Measurements from ENCODE around the gene ARHGEF25.
"Not testable (repeated sequence)": the region's sequence is repeated elsewhere in the genome, so short reads cannot be mapped to it uniquely, and the experiment has no call there.

Gene ARHGEF25

GRCh38 chr12:57611108-57611826 lies at the start of gene ARHGEF25:
Gene ARHGEF25, plus strand, starts transcription at chr12:57611435. Its CDS starts 460 bp downstream, at chr12:57611895.
- peak; percentile 31 for DNase-seq

GRCh38 chr12:57563358-57563757 lies 47.9 kb upstream of the ARHGEF25 start:
- DNase-seq: no peak

DNA sequence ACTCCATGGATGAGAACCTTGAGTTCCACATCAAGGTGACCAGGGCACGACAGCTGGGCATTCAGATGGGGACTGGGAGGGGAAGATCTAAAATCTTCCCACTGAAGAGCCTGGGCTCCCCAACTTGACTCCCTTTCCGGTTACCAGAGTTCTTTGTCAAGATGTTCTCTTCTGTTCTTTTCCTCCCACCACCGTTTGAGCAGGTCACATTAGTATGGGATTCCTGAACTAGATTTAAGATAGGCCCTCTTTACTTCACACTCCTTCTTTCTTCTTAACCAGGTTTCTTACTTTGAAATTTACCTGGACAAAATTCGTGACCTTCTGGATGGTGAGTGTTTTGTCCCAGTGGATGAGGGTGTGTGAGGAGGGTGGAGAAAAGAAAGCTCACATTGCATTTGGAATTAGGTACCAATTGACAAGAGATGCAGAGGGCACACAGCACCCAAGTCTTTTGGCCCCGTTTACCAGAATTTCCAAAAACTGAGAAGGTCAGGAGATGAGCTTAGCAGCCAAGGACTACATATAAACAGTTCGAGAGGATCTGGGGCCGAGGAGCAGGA lies 47.0 kb upstream of the ARHGEF25 start:
- no peak for DNase-seq

DNA sequence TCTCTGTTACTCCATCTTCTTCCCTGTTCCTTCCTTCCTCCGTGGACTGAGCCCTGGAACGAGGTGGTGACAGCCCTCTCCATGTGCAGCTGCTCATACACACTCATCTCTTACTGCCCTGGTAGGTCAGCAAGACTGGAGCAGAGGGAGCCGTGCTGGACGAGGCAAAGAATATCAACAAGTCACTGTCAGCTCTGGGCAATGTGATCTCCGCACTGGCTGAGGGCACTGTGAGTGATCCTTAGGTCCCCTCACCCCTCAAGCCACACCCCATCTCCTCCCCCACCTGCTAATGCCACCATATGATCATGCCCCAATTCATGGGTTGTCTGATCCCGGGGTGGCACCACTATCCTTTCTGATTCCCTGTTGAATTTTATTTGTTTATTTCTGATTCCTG lies 42.4 kb upstream of the ARHGEF25 start:
- DNase-seq: no peak

- no peak for DNase-seq
These were observed 41.4 kb upstream of the ARHGEF25 start for GRCh38 chr12:57569858-57570257.

DNA sequence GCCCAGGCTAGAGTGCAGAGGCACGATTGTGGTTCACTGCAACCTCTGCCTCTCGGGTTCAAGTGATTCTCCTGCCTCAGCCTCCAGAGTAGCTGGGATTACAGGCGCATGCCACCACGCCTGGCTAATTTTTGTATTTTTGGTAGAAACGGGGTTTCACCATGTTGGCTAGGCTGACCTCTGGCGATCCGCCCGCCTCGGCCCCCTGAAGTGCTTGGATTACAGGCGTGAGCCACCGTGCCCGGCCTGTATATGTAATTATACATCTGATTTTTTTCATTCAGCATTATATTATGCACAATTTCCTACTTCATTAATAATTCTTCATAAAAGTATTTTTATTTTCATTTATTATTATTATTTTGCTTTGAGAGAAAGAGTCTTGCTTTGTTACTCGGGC lies 40.8 kb upstream of the ARHGEF25 start:
- not testable (repeated sequence) for DNase-seq

DNA sequence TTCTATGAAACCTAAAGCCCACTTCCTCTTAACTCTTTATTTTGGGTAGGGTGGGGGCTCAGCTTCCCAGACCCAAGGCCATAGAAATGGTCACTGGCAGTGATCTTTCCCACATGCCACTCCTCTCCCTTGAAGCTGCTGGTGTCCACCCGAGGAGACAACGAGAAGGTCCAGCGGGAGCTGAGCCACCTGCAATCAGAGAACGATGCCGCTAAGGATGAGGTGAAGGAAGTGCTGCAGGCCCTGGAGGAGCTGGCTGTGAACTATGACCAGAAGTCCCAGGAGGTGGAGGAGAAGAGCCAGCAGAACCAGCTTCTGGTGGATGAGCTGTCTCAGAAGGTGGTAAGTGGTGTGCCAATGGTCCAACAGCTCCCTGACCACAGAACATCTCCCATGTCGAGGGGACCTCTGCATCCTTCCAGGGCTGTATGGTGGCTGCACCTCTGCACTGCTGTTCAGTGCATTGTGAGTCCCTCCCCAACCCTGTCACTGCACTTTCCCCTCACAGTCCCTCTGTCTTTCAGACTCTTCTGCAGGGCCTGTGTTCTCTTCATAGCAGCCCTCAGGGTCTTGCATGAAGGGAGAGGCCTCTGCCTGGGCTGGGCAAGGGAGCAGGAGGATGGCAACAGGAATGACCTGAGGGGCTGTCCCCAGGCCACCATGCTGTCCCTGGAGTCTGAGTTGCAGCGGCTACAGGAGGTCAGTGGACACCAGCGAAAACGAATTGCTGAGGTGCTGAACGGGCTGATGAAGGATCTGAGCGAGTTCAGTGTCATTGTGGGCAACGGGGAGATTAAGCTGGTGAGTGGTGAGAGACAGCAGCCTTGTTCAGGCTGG lies 39.1 kb upstream of the ARHGEF25 start:
- DNase-seq: no peak

DNA sequence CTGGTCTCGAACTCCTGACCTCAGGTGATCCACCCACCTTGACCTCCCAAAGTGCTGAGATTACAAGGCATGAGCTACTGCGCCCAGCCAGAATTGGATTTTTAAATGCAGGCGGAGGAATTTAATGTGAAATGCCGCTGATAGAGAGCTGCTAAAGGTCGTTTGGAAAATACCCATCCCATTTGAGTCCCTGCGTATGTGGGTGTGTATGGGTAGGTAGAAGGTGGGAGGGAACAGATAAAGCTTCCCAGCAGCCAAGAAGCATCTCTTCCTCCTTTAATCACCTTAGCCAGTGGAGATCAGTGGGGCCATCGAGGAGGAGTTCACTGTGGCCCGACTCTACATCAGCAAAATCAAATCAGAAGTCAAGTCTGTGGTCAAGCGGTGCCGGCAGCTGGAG lies 36.4 kb upstream of the ARHGEF25 start:
- DNase-seq: no peak

DNA sequence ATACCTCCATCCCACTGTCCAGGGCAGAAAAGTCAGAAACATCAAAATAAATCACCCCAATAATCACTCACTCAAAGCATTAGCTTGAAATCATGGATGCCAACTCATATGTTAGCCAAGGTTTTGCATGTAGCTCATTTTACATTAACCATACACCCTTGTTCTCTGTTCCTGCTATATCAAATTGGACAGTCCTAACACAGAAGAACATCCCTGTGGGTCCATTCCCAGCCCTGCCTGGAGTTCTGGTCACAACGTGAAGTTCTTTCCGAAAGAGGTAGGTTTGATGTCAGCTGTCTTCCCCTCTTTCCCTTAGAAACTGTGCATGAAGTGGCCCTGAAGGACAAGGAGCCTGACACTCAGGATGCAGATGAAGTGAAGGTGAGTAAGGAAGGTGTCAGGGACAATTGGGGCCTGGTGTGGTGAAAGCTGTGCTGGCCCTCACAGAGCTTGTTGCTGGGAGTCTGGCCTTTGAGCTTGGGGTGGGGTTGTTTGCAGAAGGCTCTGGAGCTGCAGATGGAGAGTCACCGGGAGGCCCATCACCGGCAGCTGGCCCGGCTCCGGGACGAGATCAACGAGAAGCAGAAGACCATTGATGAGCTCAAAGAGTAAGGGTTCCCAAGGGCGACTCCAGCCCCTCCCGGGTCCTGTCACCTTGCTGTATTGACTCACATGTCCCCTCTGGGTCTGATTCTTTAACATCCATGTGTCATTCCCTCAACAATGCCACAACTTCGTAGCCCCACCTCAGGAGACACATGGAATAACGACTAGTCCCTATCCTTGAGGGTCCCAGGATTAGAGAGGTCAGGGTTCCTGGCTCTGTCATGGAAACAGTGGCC lies 35.2 kb upstream of the ARHGEF25 start:
- no peak for DNase-seq

GRCh38 chr12:57576613-57577160 lies 34.5 kb upstream of the ARHGEF25 start:
- DNase-seq: no peak

DNA sequence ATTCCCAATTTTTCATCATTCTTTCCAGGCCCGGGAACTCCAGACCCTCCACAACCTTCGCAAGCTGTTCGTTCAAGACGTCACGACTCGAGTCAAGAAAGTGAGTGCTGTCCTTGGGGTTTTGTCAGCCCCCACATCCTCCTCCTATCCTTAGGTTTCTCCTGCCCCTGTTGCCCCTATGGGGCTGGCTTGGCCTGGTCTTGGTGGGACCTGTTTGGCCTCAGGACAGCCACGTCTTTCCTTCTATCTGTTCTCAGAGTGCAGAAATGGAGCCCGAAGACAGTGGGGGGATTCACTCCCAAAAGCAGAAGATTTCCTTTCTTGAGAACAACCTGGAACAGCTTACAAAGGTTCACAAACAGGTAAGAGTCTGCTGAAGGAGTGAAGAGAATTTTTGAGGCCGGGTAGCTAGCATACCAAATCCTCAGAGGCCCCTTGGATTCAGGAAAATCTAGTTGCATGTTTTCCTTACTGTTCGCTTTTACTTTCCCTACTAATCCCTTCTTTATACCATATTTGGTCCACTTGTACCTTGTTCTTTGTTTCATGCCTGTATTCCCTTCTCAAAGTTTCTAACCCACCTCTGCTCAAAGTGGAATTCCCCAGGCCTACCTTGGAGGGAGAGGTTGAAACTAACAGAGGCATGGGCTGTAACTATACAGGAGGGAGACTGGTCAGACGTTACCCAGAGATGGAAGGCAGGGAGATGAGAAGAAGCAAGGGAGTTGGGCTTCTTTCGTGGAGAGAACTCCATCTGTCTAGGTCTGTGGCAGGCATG lies 33.1 kb upstream of the ARHGEF25 start:
- DNase-seq: no peak

GRCh38 chr12:57579011-57579410 lies 32.2 kb upstream of the ARHGEF25 start:
- DNase-seq: no peak

DNA sequence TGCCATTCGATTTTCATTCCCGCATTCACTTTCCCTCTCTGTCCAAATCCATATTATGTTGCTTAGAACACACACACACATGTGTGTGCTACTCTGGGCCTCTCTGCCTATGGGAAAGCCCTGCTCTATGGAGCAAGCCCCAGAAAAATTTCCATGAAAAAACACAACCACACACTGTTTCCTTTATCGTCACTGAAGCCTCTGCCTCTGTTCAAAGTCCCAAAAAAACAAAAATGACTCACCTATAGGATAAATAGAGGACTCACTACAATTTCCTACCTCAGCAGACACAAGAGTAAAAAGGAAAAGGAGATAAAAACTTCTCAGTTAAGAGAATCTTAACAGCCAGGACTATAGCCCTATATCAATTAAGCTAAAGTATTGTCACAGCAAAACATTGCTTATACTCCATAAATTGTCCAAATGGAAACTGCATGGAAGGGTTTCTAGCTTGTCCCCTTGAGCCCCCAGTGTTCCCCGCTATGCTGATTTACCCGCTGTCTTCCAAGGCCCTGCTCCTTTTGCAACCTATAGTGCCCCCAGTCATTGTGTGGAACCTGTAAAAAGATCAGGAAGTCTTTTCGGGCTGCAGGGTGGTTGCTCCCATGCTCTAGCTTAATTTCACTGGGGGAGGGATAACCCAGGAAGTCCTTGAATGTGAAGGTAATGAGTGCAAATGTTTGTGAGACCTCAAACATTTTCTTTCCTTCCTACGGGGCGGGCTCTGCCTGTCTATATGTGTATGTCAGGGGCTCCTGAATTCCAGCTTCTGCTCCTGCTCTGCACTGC lies 31.4 kb upstream of the ARHGEF25 start:
- no peak for DNase-seq

- no peak for DNase-seq
These were observed 30.8 kb upstream of the ARHGEF25 start for GRCh38 chr12:57580466-57580795.

DNA sequence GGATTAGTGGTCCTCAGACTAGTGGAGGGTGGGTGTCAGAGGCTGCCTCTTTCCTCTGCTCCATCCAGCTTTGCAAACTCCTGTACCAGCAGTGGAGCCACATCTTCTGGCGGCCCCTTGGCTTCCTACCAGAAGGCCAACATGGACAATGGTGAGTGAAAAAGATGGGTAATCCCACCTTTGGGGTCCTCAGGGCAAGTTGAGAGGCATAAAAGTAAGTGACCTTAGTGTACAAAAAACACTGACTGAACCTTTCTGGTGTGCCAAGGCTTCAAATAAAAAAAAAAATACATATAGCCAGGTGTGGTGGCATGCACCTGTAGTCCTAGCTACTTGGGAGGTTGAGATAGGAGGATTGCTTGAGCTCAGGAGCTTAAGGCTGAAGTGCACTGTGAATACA lies 29.4 kb upstream of the ARHGEF25 start:
- no peak for DNase-seq

- DNase-seq: no peak
These were observed 28.8 kb upstream of the ARHGEF25 start for GRCh38 chr12:57582440-57582839.

DNA sequence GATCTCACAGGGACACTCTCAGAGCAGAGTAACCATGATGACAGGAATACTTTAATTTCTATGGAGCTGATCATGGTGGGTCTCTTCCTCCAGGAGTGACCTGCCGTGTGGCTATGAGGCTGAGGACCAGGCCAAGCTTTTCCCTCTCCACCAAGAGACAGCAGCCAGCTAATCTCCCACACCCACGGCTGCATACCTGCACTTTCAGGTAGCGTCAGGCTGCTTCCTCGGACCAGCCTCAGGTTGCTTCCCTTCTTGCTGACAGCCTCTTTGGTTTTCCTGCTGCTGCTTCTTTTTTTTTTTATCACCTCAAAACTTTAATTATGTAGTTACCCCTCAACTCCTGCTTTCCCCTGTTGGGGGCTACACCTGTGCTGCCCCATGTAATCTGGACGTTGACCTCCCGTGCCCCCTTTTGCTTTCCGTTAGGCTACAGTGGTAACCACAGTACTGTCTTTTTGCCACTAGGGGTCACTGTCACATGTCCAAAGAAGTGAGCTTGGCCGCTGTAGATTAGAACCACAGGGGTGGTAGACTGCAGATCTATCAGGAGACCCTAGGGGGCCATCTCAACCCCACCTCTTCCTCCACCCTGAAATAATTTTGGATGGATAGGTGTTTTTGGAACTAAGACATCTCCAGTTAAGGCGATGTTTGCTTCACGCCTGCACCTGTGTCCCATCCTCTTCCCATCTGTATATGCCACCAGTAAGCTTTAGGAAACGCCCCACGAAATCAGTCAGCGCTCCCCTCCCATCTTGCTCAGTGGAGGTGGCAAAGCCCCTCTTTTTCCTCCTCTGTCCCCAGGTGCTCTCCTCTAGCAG lies 28.0 kb upstream of the ARHGEF25 start:
- peak; percentile 86 for DNase-seq

GRCh38 chr12:57584050-57584449 lies 27.2 kb upstream of the ARHGEF25 start:
- DNase-seq: no peak

GRCh38 chr12:57584690-57585089 lies 26.5 kb upstream of the ARHGEF25 start:
- DNase-seq: no peak

DNA sequence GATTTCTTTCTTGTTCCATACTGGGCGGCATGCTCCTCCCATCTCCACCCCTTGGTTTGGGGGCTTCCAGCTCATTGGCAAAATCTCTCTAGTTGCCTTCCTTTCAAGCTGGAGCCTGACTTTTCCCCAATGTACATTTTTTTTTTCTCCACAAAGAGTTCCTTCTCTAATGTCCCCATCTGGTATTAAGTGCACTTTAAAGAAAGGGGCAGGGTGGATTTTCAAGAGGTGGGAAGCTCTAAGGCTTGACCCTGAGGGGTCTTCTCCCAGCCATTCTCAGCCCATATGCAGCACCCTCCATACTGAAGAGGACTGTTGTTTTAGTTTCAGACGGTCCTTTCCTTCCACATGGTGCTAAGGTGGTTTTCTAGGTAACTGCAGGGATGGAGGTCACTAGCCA lies 26.1 kb upstream of the ARHGEF25 start:
- DNase-seq: no peak

Measured in activated CD4-positive, alpha-beta T cell treated with anti-CD3 and anti-CD28 coated beads, Interleukin-10, Interleukin-2, amounts not matched to agents 100 ng/mL and 50 ng/mL, durations not matched to agents 16 hours and 8 hours (primary cell).